Endothelial cell of umbilical vein (primary cell): ENCODE measurements around the gene PRKAG2. TPM values are rescaled to one million over a fixed set of nuclear protein-coding genes. Genes with fewer than 3 reads are reported as not detected.

Source experiments
- BruUV-seq: library from RNA; stranded (reverse); fragments of 400-500 nt; replicated peaks from 2 replicates; lab custom pipeline; 2021; lab: Mats Ljungman, UMichigan
- CTCF ChIA-PET: fragments of 300-600, 350-600 bp; sonication (Branson Sonifier 250); formaldehyde crosslinking; loops from one replicate; lab custom pipeline; 2021; ENCODE audit warnings: antibody characterized with exemption, inconsistent platforms; lab: Charles Lee
- POLR2A ChIA-PET: fragments of 300-600, 350-600 bp; sonication (Branson Sonifier 250); formaldehyde crosslinking; loops from one replicate; lab custom pipeline; 2021; ENCODE audit warnings: antibody characterized with exemption, inconsistent platforms; lab: Charles Lee
- DNase-seq: peaks from one replicate; pipeline ENCODE4 v3.0.0-alpha.2; 2011; ENCODE audit warnings: low read depth, low spot score
- FAIRE-seq: peaks from 2 replicates; lab custom pipeline; 2011; peaks lifted over from hg19 to GRCh38; lab: Jason Lieb, UNC
- H2AFZ ChIP-seq: 2 replicates; pipeline ENCODE4 v1.6.0; 2012; ENCODE audit warnings: low read depth, low read length, control low read depth, inconsistent platforms
- H3K27ac ChIP-seq: 2 replicates; pipeline ENCODE4 v1.5.1; 2011; ENCODE audit warnings: low read depth, mild to moderate bottlenecking, control low read depth, low read length, moderate library complexity; ENCODE audit not compliant: insufficient read depth
- H3K27me3 ChIP-seq, 2 experiments: 2 replicates each; pipeline versions ENCODE4 v1.6.0 to v1.6.1; 2011; ENCODE audit warnings: low read length in 2 of 2, mixed read lengths in 1 of 2; ENCODE audit not compliant: control insufficient read depth in 2 of 2, insufficient read depth in 2 of 2
- H3K36me3 ChIP-seq, 2 experiments: 2 replicates in 1 of 2; 3 replicates in 1 of 2; pipeline ENCODE4 v1.5.1; 2011; ENCODE audit warnings: low read length in 2 of 2, mild to moderate bottlenecking in 1 of 2, moderate library complexity in 1 of 2; ENCODE audit not compliant: control insufficient read depth in 2 of 2, insufficient read depth in 2 of 2; ENCODE audit errors: extremely low read depth in 1 of 2
- H3K4me1 ChIP-seq: 3 replicates; pipeline ENCODE4 v1.5.1; 2011; ENCODE audit warnings: mild to moderate bottlenecking, low read length; ENCODE audit not compliant: control insufficient read depth, insufficient read depth; ENCODE audit errors: extremely low read depth
- H3K4me2 ChIP-seq: 2 replicates; pipeline ENCODE4 v1.6.1; 2011; ENCODE audit warnings: low read length, control low read depth, mixed read lengths; ENCODE audit not compliant: insufficient read depth
- H3K4me3 ChIP-seq, 3 experiments: fragments of 200-600 bp in 1 of 3; sonication (generic), shearing (Covaris generic) in 1 of 3; replicated peaks in 1 of 3; 2 replicates each; pipeline ENCODE4 v1.5.1; 2011 to 2016; ENCODE audit warnings: control low read depth in 3 of 3, low read length in 3 of 3, mild to moderate bottlenecking in 2 of 3, inconsistent platforms in 1 of 3, low read depth in 1 of 3, moderate library complexity in 1 of 3; ENCODE audit not compliant: insufficient read depth in 1 of 3
- H3K79me2 ChIP-seq: 2 replicates; pipeline ENCODE4 v1.6.0; 2012; ENCODE audit warnings: low read length, inconsistent platforms; ENCODE audit not compliant: control insufficient read depth, insufficient read depth
- H3K9ac ChIP-seq: replicated peaks from 2 replicates; pipeline ENCODE3; 2011; ENCODE audit warnings: low read length, control low read depth; ENCODE audit not compliant: insufficient read depth; ENCODE audit errors: extremely low read depth
- H3K9me1 ChIP-seq: replicated peaks from 3 replicates; pipeline ENCODE4 v1.6.0; 2011; ENCODE audit warnings: mild to moderate bottlenecking, low read length; ENCODE audit not compliant: control insufficient read depth, insufficient read depth; ENCODE audit errors: extremely low read depth
- H3K9me3 ChIP-seq: replicated peaks from 2 replicates; pipeline ENCODE4 v1.5.1; 2012; ENCODE audit warnings: low read length, inconsistent platforms; ENCODE audit not compliant: control insufficient read depth, insufficient read depth
- H4K20me1 ChIP-seq: replicated peaks from 2 replicates; pipeline ENCODE3; 2011; ENCODE audit warnings: mild to moderate bottlenecking, low read length; ENCODE audit not compliant: control insufficient read depth, insufficient read depth; ENCODE audit errors: extremely low read depth
- EZH2 ChIP-seq: IDR thresholded peaks from 2 replicates; pipeline ENCODE4 v1.6.1; 2012; ENCODE audit warnings: borderline replicate concordance, low read depth, mild to moderate bottlenecking, moderate library complexity, low read length, inconsistent platforms; ENCODE audit not compliant: severe bottlenecking
- JUN ChIP-seq: IDR thresholded peaks from 2 replicates; pipeline ENCODE4 v1.6.1; 2011; ENCODE audit warnings: borderline replicate concordance, low read depth; ENCODE audit not compliant: insufficient read length, insufficient read depth
- POLR2AphosphoS5 ChIP-seq: IDR thresholded peaks from 2 replicates; pipeline ENCODE4 v1.6.1; 2012; ENCODE audit warnings: low read depth, mild to moderate bottlenecking, control low read depth, low read length, moderate library complexity; ENCODE audit not compliant: insufficient read depth
- dilution Hi-C: fragments of 300-500 bp; cut with MboI; formaldehyde crosslinking; loops from one replicate; pipeline ENCODE4 v1.15.0; 2019; ENCODE audit warnings: low sequenced_read_pairs; ENCODE audit not compliant: extremely low pct_ligation_motif_present
- intact Hi-C: fragments of 100-400 bp; cut with micrococcal nuclease; formaldehyde crosslinking; loops from one replicate; pipeline ENCODE4 v1.10.0; 2022
- polyA plus RNA-seq, 4 experiments: library from polyadenylated mRNA; depleted of rRNA in 3 of 4; stranded (reverse) in 3 of 4; unstranded in 1 of 4; fragments of >200 nt; gene quantifications; 2 replicates each; pipeline versions ENCODE4 v1.2.1 to v1.2.3, GENCODE V29; 2011 to 2012; ENCODE audit warnings: missing spikeins in 1 of 4
- total RNA-seq: library from RNA; stranded (reverse); gene quantifications from 2 replicates; pipeline ENCODE4 v1.2.3, GENCODE V29; 2021
- TF ChIP-seq, protein P1 (sequence below), 2 donors: IDR thresholded peaks; 1 replicate in 1 of 2; 2 replicates in 1 of 2; pipeline ENCODE4 v1.5.1; 2011; ENCODE audit warnings: low read length in 2 of 2, mild to moderate bottlenecking in 2 of 2, moderate library complexity in 2 of 2, control low read depth in 1 of 2, inconsistent platforms in 1 of 2, low read depth in 1 of 2; ENCODE audit not compliant: insufficient read depth in 1 of 2; ENCODE audit errors: extremely low read depth in 1 of 2
- TF ChIP-seq, protein P2 (sequence below): IDR thresholded peaks from 2 replicates; pipeline ENCODE4 v1.6.1; 2011; ENCODE audit not compliant: insufficient read depth, insufficient read length

PRKAG2 gene
- total and polyA plus RNA-seq, 2 donors (not counting 3 experiments of a cell fraction or from before 2014, with no cell fraction given) = 19.3 to 51.5 TPM

DNA sequence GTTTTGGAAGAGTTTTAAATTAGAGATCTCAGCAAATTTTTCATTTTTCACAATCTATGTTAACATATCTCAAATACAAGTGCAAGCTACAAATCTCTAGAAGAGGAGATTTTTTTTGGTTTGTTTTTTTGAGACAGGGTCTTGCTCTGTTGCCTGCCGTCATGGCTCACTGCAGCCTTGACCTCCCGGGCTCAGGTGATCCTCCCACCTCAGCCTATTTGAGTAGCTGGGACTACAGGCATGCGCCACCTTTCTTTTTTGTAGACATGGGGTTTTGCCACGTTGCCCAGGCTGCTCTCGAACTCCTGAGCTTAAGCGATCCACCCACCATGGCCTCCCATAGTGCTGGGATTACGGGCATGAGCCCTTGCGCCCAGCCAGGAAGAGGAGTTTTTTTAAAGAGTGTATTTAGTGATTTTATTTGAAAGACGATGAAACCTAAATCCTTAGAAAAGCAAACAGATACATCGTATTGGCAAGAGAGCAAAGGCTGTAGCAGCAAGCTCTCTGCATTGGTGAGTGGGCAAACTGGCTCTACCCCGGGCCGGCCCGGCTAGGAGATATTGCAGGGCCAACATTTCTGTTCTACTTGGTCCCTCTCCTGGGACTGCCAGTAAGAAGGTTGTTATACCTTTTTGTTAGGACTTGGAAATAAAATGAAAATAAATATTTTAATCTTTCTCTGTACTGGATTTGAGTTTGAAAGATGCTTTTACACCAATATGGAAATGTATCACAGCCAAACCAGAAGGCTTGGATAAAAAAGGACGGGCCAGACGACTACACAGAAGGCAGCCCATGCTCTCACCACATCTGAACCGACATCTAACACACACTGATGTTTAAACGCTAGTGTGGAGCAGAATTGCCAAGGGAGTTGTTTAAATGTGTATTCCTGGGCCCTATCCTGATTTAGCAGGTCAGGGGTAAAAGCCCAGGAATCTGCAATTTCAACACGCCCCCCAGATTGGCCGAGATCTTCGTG is 307.7 kb downstream of the PRKAG2 start:
- H4K20me1 ChIP-seq = no peaks in the 10 kb centered on the region
- dilution Hi-C loops (no loop called here), intact Hi-C loops (no loop called here)
- no peak overlapping the region for H3K27ac ChIP-seq
- no peaks in the 10 kb centered on the region for H3K27me3 ChIP-seq
- H3K36me3 ChIP-seq = peaks cover 4 to 7% of the 10 kb centered on the region in 2 experiments
- CTCF ChIA-PET = interaction anchor here (0.8 to 1.7 kb wide), 3 partner anchors 67 to 190 kb away, joined by 3 to 8 read pairs (median 3); no protein-coding TSS in a partner anchor
- no peaks in the 10 kb centered on the region for H3K4me1 ChIP-seq
- DNase-seq (no peak), FAIRE-seq (no peak)
- TF ChIP-seq, protein P1, sequence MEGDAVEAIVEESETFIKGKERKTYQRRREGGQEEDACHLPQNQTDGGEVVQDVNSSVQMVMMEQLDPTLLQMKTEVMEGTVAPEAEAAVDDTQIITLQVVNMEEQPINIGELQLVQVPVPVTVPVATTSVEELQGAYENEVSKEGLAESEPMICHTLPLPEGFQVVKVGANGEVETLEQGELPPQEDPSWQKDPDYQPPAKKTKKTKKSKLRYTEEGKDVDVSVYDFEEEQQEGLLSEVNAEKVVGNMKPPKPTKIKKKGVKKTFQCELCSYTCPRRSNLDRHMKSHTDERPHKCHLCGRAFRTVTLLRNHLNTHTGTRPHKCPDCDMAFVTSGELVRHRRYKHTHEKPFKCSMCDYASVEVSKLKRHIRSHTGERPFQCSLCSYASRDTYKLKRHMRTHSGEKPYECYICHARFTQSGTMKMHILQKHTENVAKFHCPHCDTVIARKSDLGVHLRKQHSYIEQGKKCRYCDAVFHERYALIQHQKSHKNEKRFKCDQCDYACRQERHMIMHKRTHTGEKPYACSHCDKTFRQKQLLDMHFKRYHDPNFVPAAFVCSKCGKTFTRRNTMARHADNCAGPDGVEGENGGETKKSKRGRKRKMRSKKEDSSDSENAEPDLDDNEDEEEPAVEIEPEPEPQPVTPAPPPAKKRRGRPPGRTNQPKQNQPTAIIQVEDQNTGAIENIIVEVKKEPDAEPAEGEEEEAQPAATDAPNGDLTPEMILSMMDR (IDR thresholded peaks at IDR 0.05; ENCODE audit: extremely low read depth in 1 of 2, insufficient read depth in 1 of 2, low read depth in 1 of 2, low read length in 2 of 2) = no peak
- no peak for TF ChIP-seq EZH2
- TF ChIP-seq, protein P2, sequence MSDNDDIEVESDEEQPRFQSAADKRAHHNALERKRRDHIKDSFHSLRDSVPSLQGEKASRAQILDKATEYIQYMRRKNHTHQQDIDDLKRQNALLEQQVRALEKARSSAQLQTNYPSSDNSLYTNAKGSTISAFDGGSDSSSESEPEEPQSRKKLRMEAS = no peak
- TF ChIP-seq JUN = no peak
- TF ChIP-seq POLR2AphosphoS5 = no peak
- H3K79me2 ChIP-seq = no peaks in the 10 kb centered on the region
- no peaks in the 10 kb centered on the region for H3K9me1 ChIP-seq
- no peak overlapping the region for H2AFZ ChIP-seq
- H3K9me3 ChIP-seq = no peaks in the 10 kb centered on the region
- no peak overlapping the region for H3K4me2 ChIP-seq
- no TSS peak for BruUV-seq
- H3K9ac ChIP-seq = no peak overlapping the region
- POLR2A ChIA-PET = no interaction called here
- H3K4me3 ChIP-seq = no peak overlapping the region
